ENCODE data around the gene FBXL13. TPM values are rescaled to one million over a fixed set of nuclear protein-coding genes. Genes with fewer than 3 reads are reported as not detected.

Gene FBXL13
- 0.64 and 0.93 TPM in 2 replicates for total RNA-seq (2014; rRNA removed; shearing (Covaris generic))

GRCh38 chr7:103074519-103075336 is at the start of gene FBXL13, which contains the start of gene ARMC10:
Gene FBXL13 (minus strand): TSS chr7:103074796.
Gene ARMC10 (plus strand): TSS chr7:103075140. CDS start chr7:103075273, 133 bp downstream.

GRCh38 chr7:102912742-102913141 is 161.9 kb downstream of the FBXL13 start, which contains the start of gene LRRC17:
Gene LRRC17 (plus strand): TSS chr7:102913000. CDS start chr7:102933914, 20,914 bp downstream.

Small RNA genes lying within 50 kb of the gene (small RNA-seq; reads per million reads assigned to genes)
- not detected for gene RNU6-1136P

Other genes with a start within 250 kb of the FBXL13 start
- 3.8 and 5.0 TPM in 2 replicates for gene LRRC17, start 161.8 kb downstream of the FBXL13 start, total RNA-seq (2014; rRNA removed; shearing (Covaris generic))
- gene ARMC10, start 344 bp upstream of the FBXL13 start, total RNA-seq (2014; rRNA removed; shearing (Covaris generic)) = 28.5 and 31.9 TPM in 2 replicates
- gene NAPEPLD, start 74.3 kb upstream of the FBXL13 start, total RNA-seq (2014; rRNA removed; shearing (Covaris generic)) = 4.5 TPM in 2 replicates
- 81.9 and 102 TPM in 2 replicates for gene PMPCB, start 222.6 kb upstream of the FBXL13 start, total RNA-seq (2014; rRNA removed; shearing (Covaris generic))

All from A375 (cell line).